T47D (cell line): Measurements from ENCODE around the gene CLDN7.

Experiments used
- DNase-seq, 2 experiments: peaks; one replicate each; pipeline versions ENCODE4 v3.0.0 to v3.0.0-alpha.2; 2011 to 2012; ENCODE audit warnings: low read depth in 1 of 2, low spot score in 1 of 2
- JUND ChIP-seq: IDR thresholded peaks from 2 replicates; pipeline ENCODE4 v1.6.1; 2012; ENCODE audit warnings: low read depth
- in situ Hi-C: cut with HindIII; loops from 2 replicates; pipeline ENCODE4 v1.10.0; 2016; ENCODE audit warnings: low sequenced_read_pairs, low pct_unique_long_range_greater_than_20kb

CLDN7 gene

GRCh38 chr17:7235693-7236665 is 26.3 kb downstream of the CLDN7 start:
- in situ Hi-C loops, result no loop called here
- TF ChIP-seq JUND, result no peak
- DNase-seq, result no peak

GRCh38 chr17:7234083-7234951 is 28.0 kb downstream of the CLDN7 start, which contains the start of gene DVL2:
TSS of gene DVL2 (minus strand) at chr17:7234517. CDS start at chr17:7234262, 255 bp downstream.
- peak; percentile 86 to 93 for DNase-seq
- in situ Hi-C loops, result no loop called here
- TF ChIP-seq JUND, result peak; percentile 56

- in situ Hi-C loops, result no loop called here
- no peak for DNase-seq
- no peak for TF ChIP-seq JUND
These were observed 28.6 kb downstream of the CLDN7 start for GRCh38 chr17:7233701-7234082.

GRCh38 chr17:7232114-7232513 is 30.2 kb downstream of the CLDN7 start:
- no peak for TF ChIP-seq JUND
- no peak for DNase-seq
- in situ Hi-C loops, result no loop called here

- no peak for TF ChIP-seq JUND
- in situ Hi-C loops, result no loop called here
- DNase-seq, result no peak
These were observed 32.8 kb downstream of the CLDN7 start for GRCh38 chr17:7229504-7229903.

- no peak for TF ChIP-seq JUND
- in situ Hi-C loops, result no loop called here
- no peak for DNase-seq
These were observed 33.4 kb downstream of the CLDN7 start for GRCh38 chr17:7228920-7229319.

- in situ Hi-C loops, result no loop called here
- no peak for DNase-seq
- no peak for TF ChIP-seq JUND
These were observed 35.3 kb downstream of the CLDN7 start for GRCh38 chr17:7226721-7227710.

GRCh38 chr17:7225711-7226331 is 36.5 kb downstream of the CLDN7 start:
- no peak for TF ChIP-seq JUND
- in situ Hi-C loops, result no loop called here
- DNase-seq, result no peak

GRCh38 chr17:7224661-7225111 is 37.6 kb downstream of the CLDN7 start:
- no peak for TF ChIP-seq JUND
- in situ Hi-C loops, result no loop called here
- DNase-seq, result no peak

GRCh38 chr17:7224110-7224509 is 38.2 kb downstream of the CLDN7 start:
- in situ Hi-C loops, result no loop called here
- no peak for DNase-seq
- TF ChIP-seq JUND, result no peak

GRCh38 chr17:7223375-7223774 is 38.9 kb downstream of the CLDN7 start:
- TF ChIP-seq JUND, result no peak
- no peak for DNase-seq
- in situ Hi-C loops, result no loop called here
